SU-DHL-6 (cell line): ENCODE results near the gene APOBR.

ENCODE experiments used
- H2AFZ ChIP-seq: fragments of 200-600 bp; sonication (generic); 2 replicates; pipeline ENCODE4 v1.6.1; 2014; ENCODE audit warnings: low read depth, mild to moderate bottlenecking, moderate library complexity, mixed read lengths, antibody characterized with exemption, low read length; ENCODE audit not compliant: severe bottlenecking
- H3F3A ChIP-seq: fragments of 200-600 bp; shearing (Covaris generic); 2 replicates; pipeline ENCODE4 v1.6.0; 2016; ENCODE audit warnings: antibody characterized with exemption, mild to moderate bottlenecking; ENCODE audit not compliant: insufficient read depth
- H3K27ac ChIP-seq: fragments of 200-600 bp; sonication (generic); 2 replicates; pipeline ENCODE4 v1.5.1; 2016; ENCODE audit warnings: low read depth, mild to moderate bottlenecking, low read length, moderate library complexity, mixed read lengths
- H3K27me3 ChIP-seq: fragments of 200-600 bp; sonication (generic), shearing (Covaris generic); 2 replicates; pipeline ENCODE4 v1.6.0; 2014; ENCODE audit warnings: mild to moderate bottlenecking, low read length
- H3K36me3 ChIP-seq: fragments of 200-600 bp; sonication (generic); 2 replicates; pipeline ENCODE4 v1.6.1; 2014; ENCODE audit warnings: mild to moderate bottlenecking, low read length, mixed read lengths
- H3K4me2 ChIP-seq: fragments of 300-600, 200-600 bp; shearing (Covaris generic), sonication (generic); 2 replicates; pipeline ENCODE4 v1.6.0; 2014; ENCODE audit warnings: low read length, low read depth, mild to moderate bottlenecking; ENCODE audit not compliant: poor library complexity, severe bottlenecking
- H3K4me3 ChIP-seq: fragments of 200-600 bp; sonication (generic); 2 replicates; pipeline ENCODE4 v1.5.1; 2014; ENCODE audit warnings: antibody characterized with exemption, low read length, mild to moderate bottlenecking, mixed read lengths; ENCODE audit not compliant: insufficient read depth, poor library complexity, severe bottlenecking
- H3K79me2 ChIP-seq: fragments of 200-600 bp; sonication (generic); 2 replicates; pipeline ENCODE4 v1.6.1; 2014; ENCODE audit warnings: mild to moderate bottlenecking, low read length, moderate library complexity; ENCODE audit not compliant: insufficient read depth
- H3K9ac ChIP-seq: fragments of 200-600 bp; sonication (generic); 2 replicates; pipeline ENCODE4 v1.7.0; 2014; ENCODE audit warnings: mild to moderate bottlenecking, low read length
- H3K9me2 ChIP-seq: fragments of 200-600 bp; sonication (generic); replicated peaks from 2 replicates; pipeline ENCODE4 v1.6.1; 2014; ENCODE audit warnings: low read length; ENCODE audit not compliant: insufficient read depth
- H3K9me3 ChIP-seq: fragments of 200-600 bp; sonication (generic); 2 replicates; pipeline ENCODE4 v1.6.1; 2014; ENCODE audit warnings: low read length, mixed read lengths; ENCODE audit not compliant: insufficient read depth
- H4K20me1 ChIP-seq: fragments of 200-600 bp; sonication (generic); 2 replicates; pipeline ENCODE4 v1.6.1; 2014; ENCODE audit warnings: low read depth, mild to moderate bottlenecking, antibody characterized with exemption, low read length, moderate library complexity, mixed read lengths
- CTCF ChIP-seq: fragments of 200-600 bp; sonication (generic); IDR thresholded peaks from one replicate; pipeline ENCODE4 v1.5.1; 2017; ENCODE audit warnings: antibody characterized with exemption, mild to moderate bottlenecking, low read length, moderate library complexity; ENCODE audit not compliant: insufficient read depth, poor library complexity, severe bottlenecking
- EZH2phosphoT487 ChIP-seq: fragments of 200-600 bp; sonication (generic), shearing (Covaris generic); conservative IDR thresholded peaks from 2 replicates; pipeline ENCODE4 v1.6.1; 2018; ENCODE audit warnings: mild to moderate bottlenecking, antibody characterized with exemption, low read length, moderate library complexity, mixed read lengths

APOBR gene

GRCh38 chr16:28504707-28505404, 10.4 kb downstream of the APOBR start:
- H3K9ac ChIP-seq, result no peak overlapping the region
- H3K36me3 ChIP-seq, result no peaks in the 10 kb centered on the region
- H3K9me3 ChIP-seq, result no peaks in the 10 kb centered on the region
- no peaks in the 10 kb centered on the region for H4K20me1 ChIP-seq
- no peak overlapping the region for H3K27ac ChIP-seq
- no peak overlapping the region for H3K4me2 ChIP-seq
- no peak overlapping the region for H3K4me3 ChIP-seq
- no peak for TF ChIP-seq EZH2phosphoT487
- TF ChIP-seq CTCF, result no peak
- H3F3A ChIP-seq, result no peaks in the 10 kb centered on the region
- H3K27me3 ChIP-seq, result no peaks in the 10 kb centered on the region
- no peak overlapping the region for H2AFZ ChIP-seq
- H3K9me2 ChIP-seq, result no peaks in the 10 kb centered on the region
- no peaks in the 10 kb centered on the region for H3K79me2 ChIP-seq

GRCh38 chr16:28505489-28506137, 11.2 kb downstream of the APOBR start:
- Histone ChIP-seq H3F3A (no peaks in the 10 kb centered on the region), H3K9me2 (no peaks in the 10 kb centered on the region), H3K9me3 (no peaks in the 10 kb centered on the region), H3K4me2 (no peak overlapping the region), H3K9ac (no peak overlapping the region), H3K27ac (no peak overlapping the region), H2AFZ (no peak overlapping the region), H3K79me2 (no peaks in the 10 kb centered on the region), H3K27me3 (no peaks in the 10 kb centered on the region), H3K36me3 (no peaks in the 10 kb centered on the region), H4K20me1 (no peaks in the 10 kb centered on the region), H3K4me3 (no peak overlapping the region)
- TF ChIP-seq CTCF (no peak), EZH2phosphoT487 (no peak)

DNA sequence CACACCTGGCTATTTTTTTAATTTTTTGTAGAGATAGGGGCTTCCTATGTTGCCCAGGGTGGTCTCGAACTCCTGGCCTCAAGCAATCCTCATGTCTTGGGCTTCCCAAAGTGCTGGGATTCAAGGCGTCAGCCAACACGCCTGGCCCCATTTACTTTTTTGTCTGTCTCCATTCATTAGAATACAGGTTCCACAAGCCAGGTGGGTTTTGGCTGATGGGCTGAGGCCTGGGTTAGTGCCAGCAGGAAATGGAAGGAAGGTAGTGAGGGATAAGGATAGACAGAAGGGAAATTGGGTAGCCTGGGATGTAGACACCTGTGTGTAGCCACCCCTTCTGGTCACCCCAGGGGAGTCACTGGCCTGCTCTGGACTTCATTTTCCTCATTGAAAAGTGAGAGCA, 16.6 kb downstream of the APOBR start:
- H3K4me3 ChIP-seq, result no peak overlapping the region
- H3K9me3 ChIP-seq, result no peaks in the 10 kb centered on the region
- no peaks in the 10 kb centered on the region for H3K9me2 ChIP-seq
- TF ChIP-seq CTCF (no peak), EZH2phosphoT487 (no peak)
- H4K20me1 ChIP-seq, result no peaks in the 10 kb centered on the region
- no peak overlapping the region for H3K9ac ChIP-seq
- H3K79me2 ChIP-seq, result no peaks in the 10 kb centered on the region
- H2AFZ ChIP-seq, result no peak overlapping the region
- no peaks in the 10 kb centered on the region for H3K36me3 ChIP-seq
- H3F3A ChIP-seq, result no peaks in the 10 kb centered on the region
- no peak overlapping the region for H3K4me2 ChIP-seq
- H3K27me3 ChIP-seq, result no peaks in the 10 kb centered on the region
- no peak overlapping the region for H3K27ac ChIP-seq
